GM23248 (cell line): ENCODE measurements around the gene PIEZO2. TPM values are rescaled to one million over a fixed set of nuclear protein-coding genes. Genes with fewer than 3 reads are reported as not detected.

ENCODE experiments used
- DNase-seq: peaks from one replicate; pipeline ENCODE4 v3.0.0-alpha.2; 2015
- H2AFZ ChIP-seq: fragments of 200-600 bp; sonication (generic); 2 replicates; pipeline ENCODE4 v1.6.1; 2016; ENCODE audit warnings: antibody characterized with exemption
- H3F3A ChIP-seq: fragments of 200-600 bp; sonication (generic); 2 replicates; pipeline ENCODE4 v1.6.1; 2016; ENCODE audit warnings: mild to moderate bottlenecking, antibody characterized with exemption, mixed run types; ENCODE audit not compliant: insufficient read depth
- H3K27ac ChIP-seq: fragments of 200-600 bp; sonication (generic); 2 replicates; pipeline ENCODE4 v1.5.1; 2016; ENCODE audit warnings: mild to moderate bottlenecking
- H3K27me3 ChIP-seq: fragments of 200-600 bp; sonication (generic); replicated peaks from 2 replicates; pipeline ENCODE4 v1.6.1; 2016; ENCODE audit warnings: mild to moderate bottlenecking; ENCODE audit not compliant: insufficient read depth
- H3K36me3 ChIP-seq: fragments of 200-600 bp; sonication (generic); 2 replicates; pipeline ENCODE4 v1.6.1; 2016; ENCODE audit warnings: low read depth, mild to moderate bottlenecking
- H3K4me1 ChIP-seq: fragments of 200-600 bp; sonication (generic); 2 replicates; pipeline ENCODE4 v1.6.1; 2016; ENCODE audit warnings: mild to moderate bottlenecking; ENCODE audit not compliant: insufficient read depth
- H3K4me2 ChIP-seq: fragments of 200-600 bp; sonication (generic); one replicate; pipeline ENCODE4 v1.6.1; 2016; ENCODE audit warnings: mild to moderate bottlenecking; ENCODE audit not compliant: unreplicated experiment
- H3K4me3 ChIP-seq: fragments of 200-600 bp; sonication (generic); 2 replicates; pipeline ENCODE4 v1.5.1; 2016; ENCODE audit warnings: mild to moderate bottlenecking
- H3K79me2 ChIP-seq: fragments of 200-600 bp; sonication (generic); 2 replicates; pipeline ENCODE4 v1.6.1; 2016; ENCODE audit warnings: mild to moderate bottlenecking; ENCODE audit not compliant: insufficient read depth
- H3K9ac ChIP-seq: fragments of 200-600 bp; sonication (generic); 2 replicates; pipeline ENCODE4 v1.6.1; 2016; ENCODE audit warnings: mild to moderate bottlenecking
- H3K9me2 ChIP-seq: fragments of 200-600 bp; sonication (generic); 2 replicates; pipeline ENCODE4 v1.6.1; 2016; ENCODE audit warnings: mixed run types, mild to moderate bottlenecking, moderate library complexity; ENCODE audit not compliant: insufficient read depth
- H3K9me3 ChIP-seq: fragments of 200-600 bp; sonication (generic); one replicate; pipeline ENCODE4 v1.6.1; 2017; ENCODE audit warnings: low read depth
- H4K20me1 ChIP-seq: fragments of 200-600 bp; sonication (generic); 2 replicates; pipeline ENCODE4 v1.6.0; 2016; ENCODE audit not compliant: insufficient read depth
- EZH2 ChIP-seq: fragments of 200-600 bp; sonication (generic); IDR thresholded peaks from 2 replicates; pipeline ENCODE4 v1.6.1; 2018; ENCODE audit warnings: antibody characterized with exemption, mild to moderate bottlenecking; ENCODE audit not compliant: insufficient read depth, poor library complexity, severe bottlenecking
- EZH2phosphoT487 ChIP-seq: fragments of 200-600 bp; sonication (generic); IDR thresholded peaks from 2 replicates; pipeline ENCODE4 v1.6.1; 2018; ENCODE audit warnings: antibody characterized with exemption, moderate library complexity, mild to moderate bottlenecking, low read depth; ENCODE audit not compliant: insufficient read depth
- WGBS, 2 experiments: methylation state at CpG; one replicate each; pipeline ENCODE4 v1.1.6; 2015 to 2017; ENCODE audit warnings: low lambda C conversion rate in 2 of 2, low coverage in 1 of 2; ENCODE audit errors: missing lambda C conversion rate in 2 of 2; 5-methylcytosine and 5-hydroxymethylcytosine counted together
- in situ Hi-C: fragments of 300-500 bp; cut with MboI; formaldehyde crosslinking; loops from 2 replicates; pipeline ENCODE4 v1.15.0; 2020
- polyA plus RNA-seq: library from polyadenylated mRNA; unstranded; fragments of >200 nt; fragmentation: Nextera tagmentation; extraction: Ambion mirVana; gene quantifications from 2 replicates; pipeline ENCODE4 v1.2.1, GENCODE V29; 2016
- total RNA-seq: library from RNA; depleted of rRNA; stranded (reverse); fragments of >200 nt; shearing (Covaris generic); gene quantifications from 2 replicates; pipeline ENCODE4 v1.2.3, GENCODE V29; 2014

PIEZO2 gene
- total and polyA plus RNA-seq, 2 experiments from 2014 or later, result 0.93 to 1.5 TPM

GRCh38 chr18:11033503-11033902, 115.9 kb downstream of the PIEZO2 start:
- no peak for DNase-seq
- Histone ChIP-seq H2AFZ (no peak overlapping the region), H3K4me3 (no peak overlapping the region), H3K27me3 (0 out of 2 replicates have a peak, but pooled peaks cover 7% of the 10 kb centered on the region), H3F3A (no peaks in the 10 kb centered on the region), H3K9ac (no peak overlapping the region), H3K4me1 (no peaks in the 10 kb centered on the region), H3K27ac (no peak overlapping the region), H3K79me2 (no peaks in the 10 kb centered on the region), H3K36me3 (no peaks in the 10 kb centered on the region), H3K9me2 (no peaks in the 10 kb centered on the region), H4K20me1 (no peaks in the 10 kb centered on the region), H3K4me2 (no peak overlapping the region), H3K9me3 (no peaks in the 10 kb centered on the region)
- TF ChIP-seq EZH2phosphoT487 (no peak), EZH2 (no peak)
- in situ Hi-C loops, result no loop called here
- 64 to 72% methylated on average over 8 of the region's 8 CpGs for WGBS, 2 experiments

GRCh38 chr18:11031966-11032365, 117.4 kb downstream of the PIEZO2 start:
- no peaks in the 10 kb centered on the region for H3K9me3 ChIP-seq
- in situ Hi-C loops, result no loop called here

GRCh38 chr18:11029021-11029420, 120.3 kb downstream of the PIEZO2 start:
- TF ChIP-seq EZH2phosphoT487 (no peak), EZH2 (no peak)
- Histone ChIP-seq H3K4me3 (no peak overlapping the region), H4K20me1 (no peaks in the 10 kb centered on the region), H3K9me2 (no peaks in the 10 kb centered on the region), H2AFZ (no peak overlapping the region), H3K4me2 (no peak overlapping the region), H3K27me3 (peaks cover 9% of the 10 kb centered on the region; the same call in 1 of the 2 replicates), H3K27ac (no peak overlapping the region), H3K9ac (no peak overlapping the region), H3K79me2 (no peaks in the 10 kb centered on the region), H3K4me1 (no peaks in the 10 kb centered on the region), H3F3A (no peaks in the 10 kb centered on the region), H3K36me3 (no peaks in the 10 kb centered on the region), H3K9me3 (no peaks in the 10 kb centered on the region)
- DNase-seq, result no peak
- in situ Hi-C loops, result no loop called here
- 75 to 78% methylated on average over 6 of the region's 6 CpGs for WGBS, 2 experiments

More at GRCh38 chr18:11031966-11032365, 117.4 kb downstream of the PIEZO2 start:
- Histone ChIP-seq H3K9me2 (no peaks in the 10 kb centered on the region), H3F3A (no peaks in the 10 kb centered on the region), H4K20me1 (no peaks in the 10 kb centered on the region), H3K79me2 (no peaks in the 10 kb centered on the region), H3K4me1 (no peaks in the 10 kb centered on the region), H3K4me3 (no peak overlapping the region), H3K27me3 (peaks cover 9% of the 10 kb centered on the region; the same call in 1 of the 2 replicates), H3K36me3 (no peaks in the 10 kb centered on the region), H2AFZ (no peak overlapping the region), H3K27ac (no peak overlapping the region), H3K4me2 (no peak overlapping the region), H3K9ac (no peak overlapping the region)
- no peak for DNase-seq
- TF ChIP-seq EZH2 (no peak), EZH2phosphoT487 (no peak)
- 57 to 63% methylated on average over 5 of the region's 5 CpGs for WGBS, 2 experiments

- no peak for DNase-seq
- H3K79me2 ChIP-seq, result no peaks in the 10 kb centered on the region
- H3K4me1 ChIP-seq, result no peaks in the 10 kb centered on the region
- H3K4me3 ChIP-seq, result no peak overlapping the region
- H4K20me1 ChIP-seq, result no peaks in the 10 kb centered on the region
- H3K27ac ChIP-seq, result no peak overlapping the region
- H3K27me3 ChIP-seq, result peaks cover 9% of the 10 kb centered on the region; the same call in 1 of the 2 replicates
- TF ChIP-seq EZH2, result no peak
- TF ChIP-seq EZH2phosphoT487, result no peak
- no peaks in the 10 kb centered on the region for H3F3A ChIP-seq
- no peaks in the 10 kb centered on the region for H3K9me2 ChIP-seq
- 47 to 51% methylated on average over 4 of the region's 4 CpGs for WGBS, 2 experiments
- H2AFZ ChIP-seq, result no peak overlapping the region
- no peak overlapping the region for H3K9ac ChIP-seq
- no peaks in the 10 kb centered on the region for H3K9me3 ChIP-seq
- no peaks in the 10 kb centered on the region for H3K36me3 ChIP-seq
- in situ Hi-C loops, result no loop called here
- H3K4me2 ChIP-seq, result no peak overlapping the region
These were observed 121.5 kb downstream of the PIEZO2 start for GRCh38 chr18:11027862-11028261.

GRCh38 chr18:11025671-11026070, 123.7 kb downstream of the PIEZO2 start:
- no peaks in the 10 kb centered on the region for H3K79me2 ChIP-seq

More at GRCh38 chr18:11025671-11026070, 123.7 kb downstream of the PIEZO2 start:
- no peaks in the 10 kb centered on the region for H3K4me1 ChIP-seq
- no peaks in the 10 kb centered on the region for H3K9me2 ChIP-seq
- DNase-seq, result no peak
- no peak overlapping the region for H3K4me2 ChIP-seq
- no peaks in the 10 kb centered on the region for H3K9me3 ChIP-seq
- H3F3A ChIP-seq, result no peaks in the 10 kb centered on the region
- no peak overlapping the region for H3K4me3 ChIP-seq
- H2AFZ ChIP-seq, result no peak overlapping the region
- H3K27ac ChIP-seq, result no peak overlapping the region
- no peak overlapping the region for H3K9ac ChIP-seq
- no peaks in the 10 kb centered on the region for H4K20me1 ChIP-seq
- no peaks in the 10 kb centered on the region for H3K36me3 ChIP-seq
- WGBS, 2 experiments, result 55 to 59% methylated on average over 4 of the region's 4 CpGs
- TF ChIP-seq EZH2 (no peak), EZH2phosphoT487 (no peak)
- in situ Hi-C loops, result no loop called here
- peaks cover 9% of the 10 kb centered on the region; the same call in 1 of the 2 replicates for H3K27me3 ChIP-seq
